Measurements from ENCODE around the gene OSMR. TPM values are rescaled to one million over a fixed set of nuclear protein-coding genes. Genes with fewer than 3 reads are reported as not detected.

OSMR gene
- total RNA-seq, 1 donor from 2014 or later: not detected

DNA sequence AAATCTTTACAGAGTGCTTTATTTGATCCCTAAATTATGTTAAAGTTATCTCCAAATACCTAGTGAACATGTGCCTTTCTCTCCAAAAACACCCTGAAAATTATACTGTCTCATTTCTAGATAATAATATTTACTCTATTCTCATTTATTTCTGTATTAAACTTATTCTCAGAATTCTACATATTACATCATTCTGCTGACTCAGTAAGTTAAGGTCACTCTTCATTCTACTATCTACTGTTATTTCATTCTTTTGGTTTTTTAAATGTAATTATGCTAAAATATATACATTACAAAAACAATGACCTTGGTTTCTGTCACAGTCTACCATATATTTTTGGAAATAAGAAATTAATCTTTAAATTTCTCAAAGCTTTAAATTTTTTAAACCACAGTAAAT is 132.2 kb downstream of the OSMR start:
- no peak for DNase-seq
- H3K27ac Mint-ChIP-seq (ENCODE audit: unreplicated experiment): no peak overlapping the region
- no peak overlapping the region for H3K4me3 Mint-ChIP-seq (ENCODE audit: unreplicated experiment)
- H3K4me1 Mint-ChIP-seq (ENCODE audit: low read depth, unreplicated experiment): no peaks in the 10 kb centered on the region
- TF ChIP-seq, protein P1, sequence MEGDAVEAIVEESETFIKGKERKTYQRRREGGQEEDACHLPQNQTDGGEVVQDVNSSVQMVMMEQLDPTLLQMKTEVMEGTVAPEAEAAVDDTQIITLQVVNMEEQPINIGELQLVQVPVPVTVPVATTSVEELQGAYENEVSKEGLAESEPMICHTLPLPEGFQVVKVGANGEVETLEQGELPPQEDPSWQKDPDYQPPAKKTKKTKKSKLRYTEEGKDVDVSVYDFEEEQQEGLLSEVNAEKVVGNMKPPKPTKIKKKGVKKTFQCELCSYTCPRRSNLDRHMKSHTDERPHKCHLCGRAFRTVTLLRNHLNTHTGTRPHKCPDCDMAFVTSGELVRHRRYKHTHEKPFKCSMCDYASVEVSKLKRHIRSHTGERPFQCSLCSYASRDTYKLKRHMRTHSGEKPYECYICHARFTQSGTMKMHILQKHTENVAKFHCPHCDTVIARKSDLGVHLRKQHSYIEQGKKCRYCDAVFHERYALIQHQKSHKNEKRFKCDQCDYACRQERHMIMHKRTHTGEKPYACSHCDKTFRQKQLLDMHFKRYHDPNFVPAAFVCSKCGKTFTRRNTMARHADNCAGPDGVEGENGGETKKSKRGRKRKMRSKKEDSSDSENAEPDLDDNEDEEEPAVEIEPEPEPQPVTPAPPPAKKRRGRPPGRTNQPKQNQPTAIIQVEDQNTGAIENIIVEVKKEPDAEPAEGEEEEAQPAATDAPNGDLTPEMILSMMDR (IDR thresholded peaks at IDR 0.05; ENCODE audit: partially characterized antibody, unreplicated experiment): no peak
- H3K27me3 Mint-ChIP-seq (ENCODE audit: unreplicated experiment): no peaks in the 10 kb centered on the region
- no peaks in the 10 kb centered on the region for H3K36me3 Mint-ChIP-seq (ENCODE audit: unreplicated experiment)
- H3K9me3 Mint-ChIP-seq (ENCODE audit: unreplicated experiment): no peaks in the 10 kb centered on the region

DNA sequence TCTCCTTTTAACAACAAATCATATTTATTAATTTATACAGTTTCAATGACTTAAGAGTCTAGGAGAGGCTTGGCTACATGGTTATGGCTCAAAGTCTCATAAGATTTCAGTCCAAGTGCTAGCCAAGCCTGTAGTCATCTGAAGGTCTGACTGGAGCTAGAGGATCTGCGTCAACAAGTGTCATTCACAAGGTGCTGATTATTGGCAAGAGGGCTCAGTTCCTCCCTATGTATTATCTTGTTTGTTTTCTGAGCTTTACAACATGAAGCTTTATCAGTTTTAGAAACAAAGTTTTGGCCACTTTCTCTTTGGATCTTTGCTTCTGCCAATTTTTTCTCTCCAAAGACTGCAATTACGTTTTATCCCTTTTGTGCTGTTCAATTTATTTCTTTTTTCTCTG is 133.7 kb downstream of the OSMR start:
- Mint-ChIP-seq H3K4me1 (ENCODE audit: low read depth, unreplicated experiment) (no peaks in the 10 kb centered on the region), H3K36me3 (ENCODE audit: unreplicated experiment) (no peaks in the 10 kb centered on the region), H3K27ac (ENCODE audit: unreplicated experiment) (no peak overlapping the region), H3K27me3 (ENCODE audit: unreplicated experiment) (no peaks in the 10 kb centered on the region), H3K4me3 (ENCODE audit: unreplicated experiment) (no peak overlapping the region), H3K9me3 (ENCODE audit: unreplicated experiment) (no peaks in the 10 kb centered on the region)
- TF ChIP-seq, protein P1 (IDR thresholded peaks at IDR 0.05; ENCODE audit: partially characterized antibody, unreplicated experiment): no peak
- DNase-seq: no peak

Other genes starting within 250 kb of the OSMR start
- 39.3 TPM for gene RICTOR, start 228.4 kb downstream of the OSMR start, total RNA-seq (ENCODE audit: unreplicated experiment)

Data from glutamatergic neuron (in vitro differentiated cells).